ENCODE measurements around the gene MNAT1. TPM values are rescaled to one million over a fixed set of nuclear protein-coding genes. Genes with fewer than 3 reads are reported as not detected.
A peak's percentile ranks its signal among the peaks of the same experiment; 100 is the strongest.

MNAT1 gene
- total RNA-seq, 1 donor from 2014 or later, result 114 TPM

GRCh38 chr14:60935319-60935718, 200.8 kb downstream of the MNAT1 start:
- Mint-ChIP-seq H3K9me3 (peaks cover 5% of the 10 kb centered on the region), H3K27me3 (ENCODE audit: insufficient read depth, low read depth) (no peaks in the 10 kb centered on the region), H3K27ac (no peak overlapping the region), H3K4me3 (no peak overlapping the region), H3K36me3 (no peaks in the 10 kb centered on the region), H3K4me1 (peaks cover 5% of the 10 kb centered on the region)
- H3K36me3 ChIP-seq, result no peaks in the 10 kb centered on the region
- no peaks in the 10 kb centered on the region for H3K27me3 ChIP-seq
- H4K20me1 ChIP-seq (ENCODE audit: low read depth), result peaks cover 2% of the 10 kb centered on the region
- TF ChIP-seq EZH2 (IDR thresholded peaks at IDR 0.05) (no peak), EZH2phosphoT487 (IDR thresholded peaks at IDR 0.05) (no peak), CTCF (IDR thresholded peaks at IDR 0.05) (no peak)
- H3K79me2 ChIP-seq (ENCODE audit: low read depth), result no peaks in the 10 kb centered on the region
- peaks cover 4% of the 10 kb centered on the region for H3F3A ChIP-seq (ENCODE audit: low read depth)
- no peak overlapping the region for H3K4me2 ChIP-seq
- H3K27ac ChIP-seq, result no peak overlapping the region
- DNase-seq (ENCODE audit: low spot score), result no peak
- H3K9me3 ChIP-seq (ENCODE audit: low read depth), result no peaks in the 10 kb centered on the region
- no peak overlapping the region for H2AFZ ChIP-seq (replicated peaks)
- H3K4me1 ChIP-seq, result peaks cover 9% of the 10 kb centered on the region
- H3K9ac ChIP-seq, result no peak overlapping the region
- no peak overlapping the region for H3K4me3 ChIP-seq

GRCh38 chr14:60943637-60944032, 209.1 kb downstream of the MNAT1 start:
- Histone ChIP-seq H2AFZ (replicated peaks) (no peak overlapping the region), H3K4me1 (peaks cover 9% of the 10 kb centered on the region), H3K79me2 (ENCODE audit: low read depth) (no peaks in the 10 kb centered on the region), H4K20me1 (ENCODE audit: low read depth) (no peaks in the 10 kb centered on the region), H3K4me3 (no peak overlapping the region), H3K9me3 (ENCODE audit: low read depth) (no peaks in the 10 kb centered on the region), H3K36me3 (no peaks in the 10 kb centered on the region), H3K27me3 (no peaks in the 10 kb centered on the region), H3K4me2 (no peak overlapping the region), H3F3A (ENCODE audit: low read depth) (no peaks in the 10 kb centered on the region), H3K27ac (no peak overlapping the region), H3K9ac (no peak overlapping the region)
- TF ChIP-seq CTCF (IDR thresholded peaks at IDR 0.05) (no peak), EZH2 (IDR thresholded peaks at IDR 0.05) (no peak), EZH2phosphoT487 (IDR thresholded peaks at IDR 0.05) (no peak)
- H3K27ac Mint-ChIP-seq, result no peak overlapping the region
- no peak overlapping the region for H3K4me3 Mint-ChIP-seq
- peaks cover 9% of the 10 kb centered on the region for H3K4me1 Mint-ChIP-seq
- no peaks in the 10 kb centered on the region for H3K27me3 Mint-ChIP-seq (ENCODE audit: insufficient read depth, low read depth)
- peaks cover 3% of the 10 kb centered on the region for H3K9me3 Mint-ChIP-seq
- DNase-seq (ENCODE audit: low spot score), result no peak
- H3K36me3 Mint-ChIP-seq, result peaks cover 4% of the 10 kb centered on the region

DNA sequence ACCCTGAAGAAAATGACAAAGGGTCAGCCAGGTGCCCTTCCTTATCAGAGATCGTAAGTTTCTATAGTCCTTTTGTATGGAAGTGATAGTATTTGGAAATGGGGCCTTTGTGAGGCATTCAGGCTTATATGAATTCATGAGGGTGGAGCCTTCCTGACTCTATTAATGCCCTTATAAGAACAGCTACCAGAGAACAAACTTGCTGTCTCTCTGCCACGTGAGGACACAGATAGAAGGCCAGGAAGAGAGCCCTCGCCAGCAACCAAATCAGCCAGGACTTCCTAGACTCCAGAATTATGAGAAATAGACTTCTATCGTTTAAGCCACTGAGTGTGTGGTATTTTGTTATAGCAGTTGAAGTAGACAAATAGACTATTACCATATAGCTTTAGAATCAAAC, 209.6 kb downstream of the MNAT1 start:
- Histone ChIP-seq H3K79me2 (ENCODE audit: low read depth) (no peaks in the 10 kb centered on the region), H3K9ac (no peak overlapping the region), H3K4me1 (peaks cover 9% of the 10 kb centered on the region), H3K36me3 (no peaks in the 10 kb centered on the region), H3K27ac (no peak overlapping the region), H3K9me3 (ENCODE audit: low read depth) (no peaks in the 10 kb centered on the region), H3K4me3 (no peak overlapping the region), H3K27me3 (no peaks in the 10 kb centered on the region), H3K4me2 (peak overlapping the region; percentile 3), H4K20me1 (ENCODE audit: low read depth) (no peaks in the 10 kb centered on the region), H3F3A (ENCODE audit: low read depth) (no peaks in the 10 kb centered on the region), H2AFZ (replicated peaks) (no peak overlapping the region)
- Mint-ChIP-seq H3K4me3 (no peak overlapping the region), H3K4me1 (peaks cover 9% of the 10 kb centered on the region), H3K27me3 (ENCODE audit: insufficient read depth, low read depth) (no peaks in the 10 kb centered on the region), H3K9me3 (peaks cover 3% of the 10 kb centered on the region), H3K27ac (no peak overlapping the region), H3K36me3 (peaks cover 4% of the 10 kb centered on the region)
- no peak for TF ChIP-seq CTCF (IDR thresholded peaks at IDR 0.05)
- TF ChIP-seq EZH2phosphoT487 (IDR thresholded peaks at IDR 0.05), result no peak
- TF ChIP-seq EZH2 (IDR thresholded peaks at IDR 0.05), result no peak
- peak; percentile 13 for DNase-seq (ENCODE audit: low spot score)

Data from neural progenitor cell (in vitro differentiated cells).